ENCODE results near the gene MAJIN.

Gene MAJIN

DNA sequence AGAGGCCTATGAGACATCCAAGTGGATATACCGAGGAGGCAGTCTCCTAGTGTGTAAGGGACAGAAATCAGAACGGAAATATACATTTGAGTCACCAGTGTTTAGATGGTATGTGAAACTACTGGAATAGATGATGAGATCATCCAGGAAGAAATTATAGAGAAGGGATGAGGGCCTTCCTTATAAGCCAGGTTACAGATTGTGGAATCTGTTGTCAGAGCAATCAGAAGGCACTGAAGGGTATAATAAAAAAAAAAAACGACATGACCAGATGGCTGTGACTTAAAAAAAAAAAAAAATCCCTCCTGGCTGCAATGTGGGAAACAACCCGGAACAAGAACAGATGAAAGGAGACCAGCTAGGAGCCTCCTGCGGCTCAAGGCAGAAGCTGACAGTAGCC, 2.7 kb downstream of the MAJIN start:
- no peak for DNase-seq (ENCODE audit: low read depth)
- no peak for TF ChIP-seq CTCF (conservative IDR thresholded peaks at IDR 0.05; ENCODE audit: low read depth, low read length)
- H3K4me3 ChIP-seq (ENCODE audit: low read length) = no peak overlapping the region

- no peak for TF ChIP-seq CTCF (conservative IDR thresholded peaks at IDR 0.05; ENCODE audit: low read depth, low read length)
- no peak for DNase-seq (ENCODE audit: low read depth)
- H3K4me3 ChIP-seq (ENCODE audit: low read length) = no peak overlapping the region
Measured at GRCh38 chr11:64967375-64967774, 4.5 kb downstream of the MAJIN start.

GRCh38 chr11:64963072-64963631, 8.8 kb downstream of the MAJIN start:
- no peak overlapping the region for H3K4me3 ChIP-seq (ENCODE audit: low read length)
- no peak for DNase-seq (ENCODE audit: low read depth)
- TF ChIP-seq CTCF (conservative IDR thresholded peaks at IDR 0.05; ENCODE audit: low read depth, low read length) = no peak

- TF ChIP-seq CTCF (conservative IDR thresholded peaks at IDR 0.05; ENCODE audit: low read depth, low read length) = no peak
- no peak for DNase-seq (ENCODE audit: low read depth)
- H3K4me3 ChIP-seq (ENCODE audit: low read length) = no peak overlapping the region
Measured at GRCh38 chr11:64960719-64961118, 11.2 kb downstream of the MAJIN start.

DNA sequence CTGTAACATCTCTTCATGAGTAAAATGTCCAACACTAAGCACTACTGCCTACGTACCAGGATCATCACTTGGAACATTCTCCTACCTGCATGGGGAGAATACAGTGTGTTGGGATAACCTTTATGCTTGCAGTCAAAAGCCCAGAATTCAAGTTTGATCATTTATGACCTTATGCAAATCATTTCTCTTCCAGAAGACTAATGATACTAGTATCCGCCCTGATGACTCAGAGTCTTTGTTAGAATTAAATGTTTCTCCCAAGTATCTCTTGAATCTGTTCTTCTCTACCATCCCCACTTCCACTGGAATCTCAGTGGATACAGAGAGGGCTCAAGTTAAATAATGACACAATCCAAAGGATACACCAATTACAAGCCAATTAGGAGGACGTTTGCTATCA, 12.4 kb downstream of the MAJIN start:
- no peak for DNase-seq (ENCODE audit: low read depth)
- no peak for TF ChIP-seq CTCF (conservative IDR thresholded peaks at IDR 0.05; ENCODE audit: low read depth, low read length)

GRCh38 chr11:64954201-64954600, 17.7 kb downstream of the MAJIN start:
- no peak overlapping the region for H3K4me3 ChIP-seq (ENCODE audit: low read length)
- no peak for TF ChIP-seq CTCF (conservative IDR thresholded peaks at IDR 0.05; ENCODE audit: low read depth, low read length)
- no peak for DNase-seq (ENCODE audit: low read depth)

More for the DNA sequence above, 12.4 kb downstream of the MAJIN start:
- H3K4me3 ChIP-seq (ENCODE audit: low read length) = no peak overlapping the region

- DNase-seq (ENCODE audit: low read depth) = no peak
- H3K4me3 ChIP-seq (ENCODE audit: low read length) = no peak overlapping the region
- TF ChIP-seq CTCF (conservative IDR thresholded peaks at IDR 0.05; ENCODE audit: low read depth, low read length) = no peak
Measured at GRCh38 chr11:64951529-64951928, 20.4 kb downstream of the MAJIN start.
